ENCODE measurements around the gene DOK6.

DNA sequence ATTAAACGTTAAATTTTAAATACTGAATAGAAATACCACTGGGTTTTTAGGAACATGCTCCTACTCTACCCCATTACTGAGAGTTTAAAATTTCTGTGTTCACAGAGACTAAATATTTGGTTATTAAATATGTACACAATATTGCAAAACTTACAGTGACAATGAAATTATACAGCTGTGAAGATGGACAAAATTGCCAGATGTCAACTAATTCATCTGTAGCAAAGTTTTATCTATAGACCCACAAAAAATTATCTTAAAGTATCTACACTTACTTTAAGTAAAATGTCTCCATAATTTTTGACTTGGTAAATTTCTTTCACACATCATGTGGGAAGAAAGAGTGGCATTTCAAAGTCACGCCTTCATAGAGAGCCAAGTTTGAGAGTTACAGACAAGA lies 333.8 kb downstream of the DOK6 start:
- no peak for TF ChIP-seq CTCF (IDR thresholded peaks at IDR 0.05 in 8 of 11, conservative IDR thresholded peaks at IDR 0.05 in 3 of 11)
- no peak for TF ChIP-seq POLR2AphosphoS5 (IDR thresholded peaks at IDR 0.05)
- TF ChIP-seq POLR2A (IDR thresholded peaks at IDR 0.05), result no peak

Measured in spleen (tissue), 7 donors.